Mucosa of descending colon (tissue), 3 donors: Measurements from ENCODE around the gene MYOM3. TPM values are rescaled to one million over a fixed set of nuclear protein-coding genes. Genes with fewer than 3 reads are reported as not detected.

Source experiments
- ATAC-seq: fragments of 200-7000 bp; cut with Tn5 transposase; one replicate; pipeline ENCODE4 v1.9.1; 2020; ENCODE audit warnings: mild to moderate bottlenecking, moderate library complexity
- DNase-seq, 3 donors: peaks; one replicate each; pipeline ENCODE4 v3.0.0-alpha.2; 2020
- H3K36me3 ChIP-seq: fragments of 200-600 bp; one replicate; pipeline ENCODE4 v1.8.0; 2021; ENCODE audit warnings: low read depth, mild to moderate bottlenecking
- H3K4me1 ChIP-seq: fragments of 200-600 bp; one replicate; pipeline ENCODE4 v1.8.0; 2021; ENCODE audit warnings: low read depth, mild to moderate bottlenecking
- H3K4me3 ChIP-seq: fragments of 200-600 bp; one replicate; pipeline ENCODE4 v1.8.0; 2021; ENCODE audit warnings: mild to moderate bottlenecking
- H3K9me3 ChIP-seq: fragments of 200-600 bp; one replicate; pipeline ENCODE4 v1.8.0; 2021; ENCODE audit warnings: mild to moderate bottlenecking
- CTCF ChIP-seq: fragments of 200-600 bp; IDR thresholded peaks from one replicate; pipeline ENCODE4 v1.8.0; 2022; ENCODE audit warnings: antibody characterized with exemption, mild to moderate bottlenecking
- intact Hi-C, 2 donors: fragments of 100-400 bp; cut with DNase I in 1 of 2; cut with micrococcal nuclease in 1 of 2; formaldehyde crosslinking; loops; one replicate each; pipeline versions ENCODE4 v1.11.0 to v1.11.1; 2022; cut with DNase I, micrococcal nuclease
- total RNA-seq, 3 donors: library from RNA; stranded (reverse); fragmentation: NEBNext Ultra II Directional in 2 of 3; extraction: Animal tissue kit (Norgen Biotek cat#: 25700) in 2 of 3; gene quantifications; one replicate each; pipeline versions ENCODE4 v1.2.1 to v1.2.4, GENCODE V29; 2021 to 2023
- donor health status: DM: no; HTN: no; CAD: no; lungs with moderate emphysema.
- donor health status: DM: no; HTN: no; CAD: no.
- donor health status: DM: no; HTN: yes; CAD: no.

Gene MYOM3
- total RNA-seq, 3 donors from 2014 or later = 2.6 to 3.4 (median 2.7) TPM

DNA sequence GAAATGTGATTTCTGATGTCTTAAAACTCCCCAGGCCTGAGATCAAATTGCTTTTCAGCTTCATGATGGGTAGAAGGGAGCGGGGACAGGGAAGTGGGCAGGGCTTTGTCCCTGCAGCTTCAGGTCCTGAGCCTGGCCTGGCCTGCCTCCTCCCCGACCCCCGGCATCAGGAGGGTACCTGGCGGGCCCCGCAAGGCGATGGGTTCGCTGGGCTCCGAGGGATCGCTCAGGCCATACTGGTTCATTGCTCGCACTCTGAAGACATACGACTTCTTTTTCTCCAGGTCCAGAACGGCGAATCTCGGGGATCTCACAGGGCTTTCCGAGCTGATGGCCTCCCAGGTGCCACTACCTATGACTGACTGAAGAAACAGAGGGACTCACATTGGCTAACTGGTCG is 25.5 kb downstream of the MYOM3 start:
- TF ChIP-seq CTCF = no peak
- no peak overlapping the region for H3K4me3 ChIP-seq
- no peaks in the 10 kb centered on the region for H3K4me1 ChIP-seq
- DNase-seq (no peak), ATAC-seq (no peak)
- intact Hi-C loops = no loop called here
- no peaks in the 10 kb centered on the region for H3K36me3 ChIP-seq
- H3K9me3 ChIP-seq = no peaks in the 10 kb centered on the region

- Histone ChIP-seq H3K36me3 (no peaks in the 10 kb centered on the region), H3K4me3 (no peak overlapping the region), H3K4me1 (no peaks in the 10 kb centered on the region), H3K9me3 (no peaks in the 10 kb centered on the region)
- no peak for TF ChIP-seq CTCF
- ATAC-seq (no peak), DNase-seq (no peak)
- intact Hi-C loops = no loop called here
Observed at GRCh38 chr1:24085546-24085945, 26.4 kb downstream of the MYOM3 start.

DNA sequence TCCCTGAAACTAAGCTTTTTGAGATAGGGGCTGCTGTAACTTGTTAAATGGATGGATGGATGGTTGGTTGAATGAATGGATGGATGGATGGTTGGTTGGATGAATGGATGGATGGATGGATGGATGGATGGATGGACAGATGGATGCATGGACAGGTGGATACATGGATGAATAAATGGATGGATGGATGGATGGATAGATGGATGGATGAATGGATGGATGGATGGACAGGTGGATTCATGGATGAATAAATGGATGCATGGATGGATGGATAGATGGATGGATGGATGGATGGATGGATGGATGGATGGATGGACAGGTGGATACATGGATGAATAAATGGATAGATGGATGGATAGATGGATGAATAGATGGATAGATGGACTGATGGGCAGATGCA is 26.9 kb downstream of the MYOM3 start:
- intact Hi-C loops = no loop called here
- ATAC-seq = no peak
- no peak for TF ChIP-seq CTCF
- no peak for DNase-seq
- no peaks in the 10 kb centered on the region for H3K9me3 ChIP-seq
- H3K4me3 ChIP-seq = no peak overlapping the region
- no peaks in the 10 kb centered on the region for H3K4me1 ChIP-seq
- no peaks in the 10 kb centered on the region for H3K36me3 ChIP-seq

GRCh38 chr1:24084050-24084449 is 27.9 kb downstream of the MYOM3 start:
- no peak for TF ChIP-seq CTCF
- H3K9me3 ChIP-seq = no peaks in the 10 kb centered on the region
- H3K36me3 ChIP-seq = no peaks in the 10 kb centered on the region
- ATAC-seq (no peak), DNase-seq (no peak)
- no peak overlapping the region for H3K4me3 ChIP-seq
- no peaks in the 10 kb centered on the region for H3K4me1 ChIP-seq
- intact Hi-C loops = no loop called here

DNA sequence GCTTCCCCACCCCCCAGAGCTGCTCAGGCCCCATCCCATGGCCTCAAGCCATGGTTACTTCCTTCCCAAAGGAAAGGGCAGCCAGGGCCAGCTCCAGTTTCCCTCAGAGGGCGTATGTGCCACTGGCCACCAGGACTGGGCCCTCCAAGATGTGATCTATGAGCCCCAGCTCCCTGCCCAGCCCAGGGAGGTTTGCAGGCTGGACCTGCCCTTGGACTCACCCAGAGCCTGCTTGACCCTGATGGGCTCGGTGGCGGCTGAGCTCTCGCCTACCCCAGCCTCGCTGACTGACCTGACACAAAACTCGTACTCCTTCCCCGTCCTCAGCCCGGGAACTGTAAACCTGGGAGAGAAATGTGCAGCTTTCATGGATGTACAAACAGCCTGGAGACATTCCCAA is 29.6 kb downstream of the MYOM3 start:
- no peak for ATAC-seq
- Histone ChIP-seq H3K9me3 (no peaks in the 10 kb centered on the region), H3K36me3 (no peaks in the 10 kb centered on the region), H3K4me3 (no peak overlapping the region), H3K4me1 (no peaks in the 10 kb centered on the region)
- DNase-seq = no peak
- intact Hi-C loops = no loop called here
- no peak for TF ChIP-seq CTCF

DNA sequence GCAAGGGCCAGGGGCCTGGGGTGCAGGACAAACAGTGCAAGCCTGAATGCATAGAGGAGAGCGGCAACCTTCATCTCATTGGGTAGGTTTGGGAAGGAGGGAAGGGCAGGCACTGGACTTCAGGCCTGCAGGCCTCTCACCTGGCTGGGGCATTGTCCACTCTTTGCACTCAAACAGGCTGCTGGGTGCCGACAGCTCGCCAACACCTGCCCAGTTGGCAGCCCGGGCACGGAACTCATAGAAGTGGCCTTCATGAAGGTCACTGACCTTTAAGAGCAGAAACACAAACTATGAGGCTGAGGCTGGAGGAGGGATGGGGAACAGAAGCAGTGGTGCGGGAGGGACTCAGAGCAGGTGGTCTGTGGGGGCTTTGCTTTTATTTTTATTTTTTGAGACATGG is 30.7 kb downstream of the MYOM3 start:
- no peak for ATAC-seq

More for the DNA sequence above, 30.7 kb downstream of the MYOM3 start:
- H3K4me1 ChIP-seq = no peaks in the 10 kb centered on the region
- H3K9me3 ChIP-seq = no peaks in the 10 kb centered on the region
- H3K36me3 ChIP-seq = no peaks in the 10 kb centered on the region
- no peak overlapping the region for H3K4me3 ChIP-seq
- no peak for TF ChIP-seq CTCF
- DNase-seq = no peak
- intact Hi-C loops = no loop called here
